SK-N-SH (cell line): ENCODE data around the gene KRT3. TPM values are rescaled to one million over a fixed set of nuclear protein-coding genes. Genes with fewer than 3 reads are reported as not detected.

Experiments
- CTCF ChIA-PET: fragments of 300-600, 350-600 bp; formaldehyde crosslinking; extraction: SDS; loops from one replicate; lab custom pipeline; 2021; lab: Yijun Ruan, JAX
- POLR2A ChIA-PET: fragments of 350-600 bp; sonication (Branson Sonifier 250); formaldehyde crosslinking; extraction: SDS; loops from one replicate; lab custom pipeline; 2020; ENCODE audit warnings: antibody characterized with exemption, inconsistent platforms; lab: Yijun Ruan, JAX
- DNase-seq: peaks from one replicate; pipeline ENCODE4 v3.0.0; 2012
- H2AFZ ChIP-seq: fragments of 200-600 bp; sonication (generic); 2 replicates; pipeline ENCODE4 v1.8.1; 2016; ENCODE audit warnings: antibody characterized with exemption, mild to moderate bottlenecking, low read depth
- H3F3A ChIP-seq: fragments of 200-600 bp; sonication (generic); replicated peaks from 2 replicates; pipeline ENCODE3; 2016; ENCODE audit warnings: antibody characterized with exemption, mild to moderate bottlenecking; ENCODE audit not compliant: insufficient read depth
- H3K27ac ChIP-seq, 2 experiments: fragments of 200-500 bp in 1 of 2; fragments of 200-600 bp in 1 of 2; sonication (Bioruptor generic) in 1 of 2; sonication (generic), shearing (Covaris generic) in 1 of 2; 2 replicates each; pipeline versions ENCODE4 v1.5.1 to v1.6.1; 2014 to 2016; ENCODE audit warnings: low read depth in 2 of 2, inconsistent platforms in 1 of 2, low read length in 1 of 2, mild to moderate bottlenecking in 1 of 2, mixed read lengths in 1 of 2
- H3K27me3 ChIP-seq: fragments of 200-600 bp; sonication (generic), shearing (Covaris generic); 2 replicates; pipeline ENCODE4 v1.6.1; 2016; ENCODE audit warnings: mixed run types; ENCODE audit not compliant: insufficient read depth
- H3K36me3 ChIP-seq, 2 experiments: fragments of 200-500 bp in 1 of 2; fragments of 200-600 bp in 1 of 2; sonication (Bioruptor generic) in 1 of 2; sonication (generic) in 1 of 2; replicated peaks in 1 of 2; 2 replicates each; pipeline versions ENCODE3 to v1.5.1; 2014 to 2016; ENCODE audit warnings: low read length in 1 of 2, mild to moderate bottlenecking in 1 of 2; ENCODE audit not compliant: insufficient read depth in 2 of 2, control insufficient read depth in 1 of 2
- H3K4me1 ChIP-seq, 2 experiments: fragments of 200-500 bp in 1 of 2; fragments of 200-600 bp in 1 of 2; sonication (Bioruptor generic) in 1 of 2; sonication (generic), shearing (Covaris generic) in 1 of 2; 2 replicates each; pipeline versions ENCODE4 v1.5.1 to v1.6.1; 2014 to 2016; ENCODE audit warnings: low read depth in 1 of 2, low read length in 1 of 2, mixed run types in 1 of 2; ENCODE audit not compliant: insufficient read depth in 2 of 2, control insufficient read depth in 1 of 2
- H3K4me2 ChIP-seq: fragments of 200-600 bp; sonication (generic), shearing (Covaris generic); 2 replicates; pipeline ENCODE4 v1.6.1; 2017; ENCODE audit warnings: mixed run types
- H3K4me3 ChIP-seq, 2 experiments: fragments of 200-500 bp in 1 of 2; fragments of 200-600 bp in 1 of 2; sonication (Bioruptor generic) in 1 of 2; sonication (generic), shearing (Covaris generic) in 1 of 2; 2 replicates each; pipeline versions ENCODE4 v1.5.1 to v1.8.1; 2014 to 2016; ENCODE audit warnings: low read depth in 2 of 2, inconsistent platforms in 1 of 2, low read length in 1 of 2, mild to moderate bottlenecking in 1 of 2, mixed read lengths in 1 of 2, moderate library complexity in 1 of 2
- H3K79me2 ChIP-seq: fragments of 200-600 bp; sonication (generic); 2 replicates; pipeline ENCODE4 v1.8.1; 2017; ENCODE audit warnings: mild to moderate bottlenecking; ENCODE audit not compliant: insufficient read depth
- H3K9ac ChIP-seq: fragments of 200-600 bp; sonication (generic); 2 replicates; pipeline ENCODE4 v1.6.1; 2017; ENCODE audit warnings: mixed run types
- H3K9me2 ChIP-seq: fragments of 200-600 bp; sonication (generic); 2 replicates; pipeline ENCODE4 v1.6.1; 2017; ENCODE audit warnings: mixed run types
- H3K9me3 ChIP-seq: fragments of 200-600 bp; sonication (generic); 2 replicates; pipeline ENCODE4 v1.6.1; 2017; ENCODE audit warnings: mixed run types, mild to moderate bottlenecking, moderate library complexity
- H4K20me1 ChIP-seq: fragments of 200-600 bp; sonication (generic); 2 replicates; pipeline ENCODE4 v1.6.1; 2017; ENCODE audit warnings: mild to moderate bottlenecking, mixed run types; ENCODE audit not compliant: insufficient read depth
- CTCF ChIP-seq: fragments of 200-600 bp; sonication (generic); IDR thresholded peaks from 2 replicates; pipeline ENCODE4 v1.6.1; 2017; ENCODE audit warnings: antibody characterized with exemption, mild to moderate bottlenecking, moderate library complexity
- ELF1 ChIP-seq: IDR thresholded peaks from 2 replicates; pipeline ENCODE4 v1.4.0; 2012
- FOXJ3 ChIP-seq: sonication (generic); formaldehyde crosslinking; IDR thresholded peaks from 2 replicates; pipeline ENCODE4 v1.5.1; 2020; ENCODE audit warnings: mild to moderate bottlenecking, missing genetic modification reagents
- GATA2 ChIP-seq: sonication (generic); formaldehyde crosslinking; IDR thresholded peaks from 2 replicates; pipeline ENCODE4 v1.5.0; 2020; ENCODE audit warnings: mild to moderate bottlenecking, missing genetic modification reagents
- RXRA ChIP-seq: IDR thresholded peaks from 2 replicates; pipeline ENCODE4 v1.4.0; 2012; ENCODE audit warnings: low read depth, mild to moderate bottlenecking, borderline replicate concordance
- TAF1 ChIP-seq: IDR thresholded peaks from 2 replicates; pipeline ENCODE4 v1.6.1; 2012; ENCODE audit warnings: low read depth, mild to moderate bottlenecking, low read length, moderate library complexity, borderline replicate concordance
- ZBTB33 ChIP-seq: IDR thresholded peaks from 2 replicates; pipeline ENCODE4 v1.4.0; 2012; ENCODE audit warnings: low read depth, borderline replicate concordance
- WGBS: methylation state at CpG from one replicate; pipeline ENCODE4 v1.1.6; 2017; ENCODE audit warnings: low lambda C conversion rate; 5-methylcytosine and 5-hydroxymethylcytosine counted together
- polyA plus RNA-seq, 3 experiments: library from polyadenylated mRNA; depleted of rRNA; stranded (reverse); fragments of >200 nt; gene quantifications; 2 replicates each; pipeline ENCODE4 v1.2.3, GENCODE V29; 2012

The KRT3 gene
- polyA plus RNA-seq, 1 of the 3 experiments (the other 2 are of a cell fraction) = not detected

GRCh38 chr12:52783563-52784316, 12.2 kb downstream of the KRT3 start:
- no peaks in the 10 kb centered on the region for H4K20me1 ChIP-seq
- TF ChIP-seq TAF1 (no peak), ELF1 (no peak), GATA2 (CRISPR knock-in tag) (no peak), FOXJ3 (CRISPR knock-in tag) (no peak), RXRA (no peak)
- H3K27me3 ChIP-seq = peaks cover 5% of the 10 kb centered on the region; the same call in 1 of the 2 replicates
- POLR2A ChIA-PET = no interaction called here
- H3K79me2 ChIP-seq = no peaks in the 10 kb centered on the region
- no peak for DNase-seq
- no peaks in the 10 kb centered on the region for H3F3A ChIP-seq
- H3K9me2 ChIP-seq = no peaks in the 10 kb centered on the region
- no peak overlapping the region for H3K4me2 ChIP-seq
- H3K4me1 ChIP-seq = no peaks in the 10 kb centered on the region
- H3K27ac ChIP-seq = no peak overlapping the region
- CTCF ChIA-PET = no interaction called here
- WGBS = 37% methylated on average over 6 of the region's 7 CpGs
- no peak overlapping the region for H3K4me3 ChIP-seq
- H3K9ac ChIP-seq = no peak overlapping the region
- no peaks in the 10 kb centered on the region for H3K36me3 ChIP-seq
- no peak overlapping the region for H2AFZ ChIP-seq
- no peaks in the 10 kb centered on the region for H3K9me3 ChIP-seq

- POLR2A ChIA-PET = no interaction called here
- H3K27me3 ChIP-seq = peaks cover 17% of the 10 kb centered on the region; the same call in 1 of the 2 replicates
Measured at GRCh38 chr12:52782502-52782901, 13.4 kb downstream of the KRT3 start.

More at GRCh38 chr12:52782502-52782901, 13.4 kb downstream of the KRT3 start:
- DNase-seq = no peak
- H3K79me2 ChIP-seq = no peaks in the 10 kb centered on the region
- no peaks in the 10 kb centered on the region for H3K9me2 ChIP-seq
- H3K4me1 ChIP-seq = no peaks in the 10 kb centered on the region
- no peak overlapping the region for H2AFZ ChIP-seq
- H3K9ac ChIP-seq = no peak overlapping the region
- no peaks in the 10 kb centered on the region for H3K9me3 ChIP-seq
- TF ChIP-seq CTCF = no peak
- TF ChIP-seq ZBTB33 = no peak
- no peak overlapping the region for H3K4me3 ChIP-seq
- no peak overlapping the region for H3K4me2 ChIP-seq
- CTCF ChIA-PET = no interaction called here
- H3F3A ChIP-seq = no peaks in the 10 kb centered on the region
- no peak overlapping the region for H3K27ac ChIP-seq
- no peaks in the 10 kb centered on the region for H3K36me3 ChIP-seq
- WGBS = 55% methylated on average over 4 of the region's 4 CpGs
- H4K20me1 ChIP-seq = no peaks in the 10 kb centered on the region
